ENCODE data around the gene RGS16. TPM values are rescaled to one million over a fixed set of nuclear protein-coding genes. Genes with fewer than 3 reads are reported as not detected.

RGS16 gene
- total RNA-seq, 1 donor from 2014 or later = 0.98 TPM

GRCh38 chr1:182614796-182615454, 10.7 kb upstream of the RGS16 start:
- no peak for DNase-seq (ENCODE audit: low spot score, unreplicated experiment)
- Mint-ChIP-seq H3K27ac (peak overlapping the region; percentile 82), H3K27me3 (peaks cover 80% of the 10 kb centered on the region), H3K9me3 (ENCODE audit: low read depth) (no peaks in the 10 kb centered on the region), H3K4me3 (ENCODE audit: low read depth) (peak overlapping the region; percentile 74), H3K4me1 (ENCODE audit: low read depth) (peaks cover 22% of the 10 kb centered on the region), H3K36me3 (ENCODE audit: insufficient read depth) (no peaks in the 10 kb centered on the region)
- TF ChIP-seq CTCF (IDR thresholded peaks at IDR 0.05; ENCODE audit: unreplicated experiment) = no peak

- no peak for TF ChIP-seq CTCF (IDR thresholded peaks at IDR 0.05; ENCODE audit: unreplicated experiment)
- H3K27ac Mint-ChIP-seq = no peak overlapping the region
- no peak overlapping the region for H3K4me3 Mint-ChIP-seq (ENCODE audit: low read depth)
- no peak for DNase-seq (ENCODE audit: low spot score, unreplicated experiment)
- H3K4me1 Mint-ChIP-seq (ENCODE audit: low read depth) = peaks cover 11% of the 10 kb centered on the region
- H3K36me3 Mint-ChIP-seq (ENCODE audit: insufficient read depth) = no peaks in the 10 kb centered on the region
- H3K27me3 Mint-ChIP-seq = peaks cover 86% of the 10 kb centered on the region
- H3K9me3 Mint-ChIP-seq (ENCODE audit: low read depth) = no peaks in the 10 kb centered on the region
These were observed 7.6 kb upstream of the RGS16 start for GRCh38 chr1:182611787-182612186.

GRCh38 chr1:182611326-182611725, 7.1 kb upstream of the RGS16 start:
- Mint-ChIP-seq H3K36me3 (ENCODE audit: insufficient read depth) (no peaks in the 10 kb centered on the region), H3K4me1 (ENCODE audit: low read depth) (peaks cover 9% of the 10 kb centered on the region), H3K27ac (no peak overlapping the region), H3K27me3 (peaks cover 86% of the 10 kb centered on the region), H3K4me3 (ENCODE audit: low read depth) (no peak overlapping the region), H3K9me3 (ENCODE audit: low read depth) (no peaks in the 10 kb centered on the region)
- TF ChIP-seq CTCF (IDR thresholded peaks at IDR 0.05; ENCODE audit: unreplicated experiment) = no peak
- DNase-seq (ENCODE audit: low spot score, unreplicated experiment) = no peak

GRCh38 chr1:182610606-182611194, 6.5 kb upstream of the RGS16 start:
- no peaks in the 10 kb centered on the region for H3K9me3 Mint-ChIP-seq (ENCODE audit: low read depth)
- H3K27ac Mint-ChIP-seq = no peak overlapping the region
- no peaks in the 10 kb centered on the region for H3K36me3 Mint-ChIP-seq (ENCODE audit: insufficient read depth)
- TF ChIP-seq CTCF (IDR thresholded peaks at IDR 0.05; ENCODE audit: unreplicated experiment) = no peak
- peaks cover 6% of the 10 kb centered on the region for H3K4me1 Mint-ChIP-seq (ENCODE audit: low read depth)
- H3K27me3 Mint-ChIP-seq = peaks cover 81% of the 10 kb centered on the region
- no peak for DNase-seq (ENCODE audit: low spot score, unreplicated experiment)
- H3K4me3 Mint-ChIP-seq (ENCODE audit: low read depth) = no peak overlapping the region

- H3K4me1 Mint-ChIP-seq (ENCODE audit: low read depth) = peaks cover 8% of the 10 kb centered on the region
- no peak for TF ChIP-seq CTCF (IDR thresholded peaks at IDR 0.05; ENCODE audit: unreplicated experiment)
- DNase-seq (ENCODE audit: low spot score, unreplicated experiment) = no peak
- H3K9me3 Mint-ChIP-seq (ENCODE audit: low read depth) = no peaks in the 10 kb centered on the region
- no peak overlapping the region for H3K4me3 Mint-ChIP-seq (ENCODE audit: low read depth)
- H3K36me3 Mint-ChIP-seq (ENCODE audit: insufficient read depth) = no peaks in the 10 kb centered on the region
- no peak overlapping the region for H3K27ac Mint-ChIP-seq
- peaks cover 81% of the 10 kb centered on the region for H3K27me3 Mint-ChIP-seq
These were observed 4.8 kb upstream of the RGS16 start for GRCh38 chr1:182608845-182609610.
